ENCODE data around the gene KLHL21. TPM values are rescaled to one million over a fixed set of nuclear protein-coding genes. Genes with fewer than 3 reads are reported as not detected.

KLHL21 gene
- total RNA-seq, 2 donors from 2014 or later, result 9.4 TPM

- Histone ChIP-seq H3K9ac (ENCODE audit: low read depth in 2 of 2, low read length in 2 of 2) (no peak overlapping the region), H3K36me3 (no peaks in the 10 kb centered on the region), H3K9me3 (no peaks in the 10 kb centered on the region), H3K27me3 (no peaks in the 10 kb centered on the region), H3K4me3 (no peak overlapping the region), H3K4me1 (peaks cover 16% of the 10 kb centered on the region), H3K27ac (no peak overlapping the region)
- no peak for TF ChIP-seq CTCF (IDR thresholded peaks at IDR 0.05)
- DNase-seq, result no peak
- intact Hi-C loops (cut with DNase I), result no loop called here
Observed at GRCh38 chr1:6577831-6578525, 24.7 kb downstream of the KLHL21 start.

GRCh38 chr1:6574818-6575217, 27.9 kb downstream of the KLHL21 start:
- no peak overlapping the region for H3K27ac ChIP-seq
- H3K9me3 ChIP-seq, result no peaks in the 10 kb centered on the region
- H3K4me3 ChIP-seq, result no peak overlapping the region
- no peak for TF ChIP-seq CTCF (IDR thresholded peaks at IDR 0.05)
- peaks cover 3% of the 10 kb centered on the region for H3K4me1 ChIP-seq
- intact Hi-C loops (cut with DNase I), result no loop called here
- H3K9ac ChIP-seq (ENCODE audit: low read depth in 2 of 2, low read length in 2 of 2), result no peak overlapping the region
- no peaks in the 10 kb centered on the region for H3K36me3 ChIP-seq
- H3K27me3 ChIP-seq, result no peaks in the 10 kb centered on the region
- DNase-seq, result no peak

- no peaks in the 10 kb centered on the region for H3K9me3 ChIP-seq
- H3K4me1 ChIP-seq, result no peaks in the 10 kb centered on the region
- H3K4me3 ChIP-seq, result no peak overlapping the region
- no peak for TF ChIP-seq CTCF (IDR thresholded peaks at IDR 0.05)
- H3K27ac ChIP-seq, result no peak overlapping the region
- H3K36me3 ChIP-seq, result no peaks in the 10 kb centered on the region
- H3K9ac ChIP-seq (ENCODE audit: low read depth in 2 of 2, low read length in 2 of 2), result no peak overlapping the region
- intact Hi-C loops (cut with DNase I), result no loop called here
- no peaks in the 10 kb centered on the region for H3K27me3 ChIP-seq
- no peak for DNase-seq
Observed at GRCh38 chr1:6574025-6574620, 28.5 kb downstream of the KLHL21 start.

- H3K36me3 ChIP-seq, result no peaks in the 10 kb centered on the region
- intact Hi-C loops (cut with DNase I), result no loop called here
- no peak overlapping the region for H3K9ac ChIP-seq (ENCODE audit: low read depth in 2 of 2, low read length in 2 of 2)
- no peak for TF ChIP-seq CTCF (IDR thresholded peaks at IDR 0.05)
- DNase-seq, result no peak
- no peaks in the 10 kb centered on the region for H3K4me1 ChIP-seq
- no peaks in the 10 kb centered on the region for H3K9me3 ChIP-seq
- H3K27me3 ChIP-seq, result no peaks in the 10 kb centered on the region
- H3K27ac ChIP-seq, result no peak overlapping the region
- no peak overlapping the region for H3K4me3 ChIP-seq
Observed at GRCh38 chr1:6572653-6573383, 29.9 kb downstream of the KLHL21 start.

GRCh38 chr1:6570987-6571386, 31.7 kb downstream of the KLHL21 start:
- Histone ChIP-seq H3K9ac (ENCODE audit: low read depth in 2 of 2, low read length in 2 of 2) (no peak overlapping the region), H3K9me3 (no peaks in the 10 kb centered on the region), H3K36me3 (no peaks in the 10 kb centered on the region), H3K4me3 (no peak overlapping the region), H3K27me3 (no peaks in the 10 kb centered on the region), H3K4me1 (no peaks in the 10 kb centered on the region), H3K27ac (no peak overlapping the region)
- TF ChIP-seq CTCF (IDR thresholded peaks at IDR 0.05), result no peak
- intact Hi-C loops (cut with DNase I), result no loop called here
- DNase-seq, result no peak
